Amniotic epithelial cell (primary cell): ENCODE results near the gene FLCN.

Experiments
- DNase-seq: peaks from one replicate; pipeline ENCODE4 v3.0.0-alpha.2; 2010; ENCODE audit warnings: low read depth

The FLCN gene

DNA sequence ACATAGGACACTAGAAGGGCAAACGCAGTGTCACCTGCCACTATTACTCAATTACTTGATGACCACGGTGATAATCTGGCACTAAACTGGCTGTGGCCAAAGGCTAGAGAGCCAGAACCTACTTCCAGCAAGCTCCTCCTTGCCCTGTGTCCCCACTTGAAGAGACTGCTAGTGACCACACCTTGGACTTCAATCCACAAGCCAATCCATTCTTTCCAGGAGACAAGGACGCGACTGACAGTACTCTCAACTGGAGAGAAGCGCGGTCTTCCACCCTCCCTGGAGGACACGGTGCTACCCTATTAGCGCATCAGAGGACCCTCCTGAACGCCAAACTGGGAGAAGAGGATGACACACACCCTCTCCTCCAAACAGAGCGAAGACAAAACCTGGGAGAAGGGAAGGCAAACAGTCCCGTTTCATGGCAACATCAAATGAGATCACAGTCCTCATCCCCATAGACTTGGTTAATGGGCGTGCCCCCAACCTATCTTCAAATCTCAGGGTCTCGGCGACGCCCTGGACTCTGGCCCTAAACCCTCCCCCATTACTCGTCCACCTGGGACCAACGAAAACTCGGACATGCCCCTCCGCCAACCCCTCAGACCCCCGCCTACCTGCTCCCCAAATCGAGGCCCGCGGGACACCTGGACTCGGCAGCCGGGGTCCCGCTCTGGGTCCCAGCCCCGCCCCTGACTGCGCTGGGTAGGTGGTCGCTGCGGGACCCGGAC is 508 bp downstream of the FLCN start:
- DNase-seq = no peak

DNA sequence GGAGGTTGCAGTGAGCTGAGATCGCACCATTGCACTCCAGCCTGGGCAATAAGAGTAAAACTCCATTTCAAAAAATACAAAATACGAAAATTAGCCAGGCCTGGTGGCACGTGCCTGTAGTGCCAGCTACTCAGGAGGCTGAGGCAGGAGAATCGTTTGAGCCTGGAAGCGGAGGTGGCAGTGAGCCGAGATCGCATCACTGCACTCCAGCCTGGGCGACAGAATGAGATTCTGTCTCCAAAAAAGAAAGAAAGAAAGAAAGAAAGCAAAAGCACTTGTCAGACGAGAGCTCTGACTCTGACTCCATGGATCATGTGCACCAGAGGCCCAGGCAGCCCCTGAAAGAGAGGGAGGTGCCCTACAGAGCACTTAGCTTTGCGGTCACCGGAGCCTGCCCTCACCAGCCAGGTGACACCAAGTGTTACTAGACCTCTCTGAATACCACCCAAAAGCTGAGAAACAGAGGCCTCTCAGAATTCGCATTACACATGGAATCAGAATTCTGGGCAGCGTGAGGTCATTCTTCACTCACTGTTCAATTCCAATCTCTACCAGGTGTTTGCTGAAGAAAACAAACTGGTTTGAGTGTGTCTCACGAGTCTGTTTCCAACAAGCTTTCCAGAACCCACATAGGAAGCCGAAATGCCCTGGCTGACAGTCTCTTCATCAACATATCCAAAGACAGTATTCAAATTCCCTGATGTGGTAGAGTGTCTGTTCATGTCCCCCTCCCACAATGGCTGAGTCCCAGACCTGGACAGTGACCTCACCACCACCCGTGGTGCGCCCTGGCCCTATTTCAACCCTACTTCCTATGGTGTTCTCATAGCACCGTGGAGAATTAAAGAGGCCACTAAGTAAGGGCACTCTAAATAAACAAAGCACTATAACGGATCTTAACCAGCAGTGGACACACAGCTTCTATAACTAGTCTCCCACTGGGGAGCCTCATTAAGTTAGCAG is 1.5 kb downstream of the FLCN start:
- DNase-seq = peak; percentile 25

DNA sequence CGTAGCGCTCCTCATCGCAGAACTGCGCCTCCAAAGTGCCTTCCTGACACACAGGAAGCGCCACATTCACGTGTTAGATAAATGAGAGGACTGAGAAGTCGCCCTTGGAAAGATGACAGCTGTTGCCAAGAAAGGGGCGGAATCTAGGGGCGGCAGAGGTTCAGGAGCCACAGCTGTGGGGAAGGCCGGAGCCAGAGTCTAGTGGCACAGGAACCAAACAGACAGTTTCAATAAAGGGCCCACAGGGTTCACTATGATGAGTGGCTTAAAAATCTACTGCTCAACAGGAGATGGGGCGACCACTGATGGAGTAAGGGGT is 4.7 kb downstream of the FLCN start:
- DNase-seq = no peak

DNA sequence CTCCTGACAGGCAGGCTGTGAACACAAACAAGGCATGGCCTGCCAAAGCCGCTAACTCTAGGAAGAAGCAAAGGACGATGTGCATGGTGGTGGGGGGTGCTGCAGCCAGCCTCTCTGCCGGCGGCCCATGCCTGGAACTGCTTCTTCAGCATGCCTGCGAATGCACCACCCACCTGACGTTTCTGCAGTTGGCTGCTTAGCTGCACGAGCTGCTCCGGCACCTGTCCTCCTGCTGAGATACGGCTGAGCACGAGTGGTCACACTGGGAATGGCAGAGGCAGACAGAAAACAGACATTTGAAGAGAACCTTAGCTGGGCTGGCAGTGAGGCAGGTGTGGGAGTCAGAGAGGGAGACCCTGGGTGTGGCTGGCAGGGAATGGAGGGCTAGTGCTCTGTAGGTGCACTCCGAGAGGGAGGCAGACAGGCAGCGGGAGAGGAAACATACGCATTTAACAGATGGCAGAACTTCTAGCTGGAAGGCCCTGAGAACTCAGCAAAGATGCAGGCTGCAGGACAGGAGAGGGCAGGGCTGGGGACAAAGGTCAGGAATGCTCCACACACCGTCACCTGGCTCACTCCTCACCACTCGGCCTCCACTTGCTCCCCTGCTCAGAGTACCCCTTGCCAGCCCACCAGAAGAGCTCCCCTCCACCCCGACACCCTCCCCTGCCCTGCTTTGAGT is 5.2 kb downstream of the FLCN start:
- DNase-seq = no peak

DNA sequence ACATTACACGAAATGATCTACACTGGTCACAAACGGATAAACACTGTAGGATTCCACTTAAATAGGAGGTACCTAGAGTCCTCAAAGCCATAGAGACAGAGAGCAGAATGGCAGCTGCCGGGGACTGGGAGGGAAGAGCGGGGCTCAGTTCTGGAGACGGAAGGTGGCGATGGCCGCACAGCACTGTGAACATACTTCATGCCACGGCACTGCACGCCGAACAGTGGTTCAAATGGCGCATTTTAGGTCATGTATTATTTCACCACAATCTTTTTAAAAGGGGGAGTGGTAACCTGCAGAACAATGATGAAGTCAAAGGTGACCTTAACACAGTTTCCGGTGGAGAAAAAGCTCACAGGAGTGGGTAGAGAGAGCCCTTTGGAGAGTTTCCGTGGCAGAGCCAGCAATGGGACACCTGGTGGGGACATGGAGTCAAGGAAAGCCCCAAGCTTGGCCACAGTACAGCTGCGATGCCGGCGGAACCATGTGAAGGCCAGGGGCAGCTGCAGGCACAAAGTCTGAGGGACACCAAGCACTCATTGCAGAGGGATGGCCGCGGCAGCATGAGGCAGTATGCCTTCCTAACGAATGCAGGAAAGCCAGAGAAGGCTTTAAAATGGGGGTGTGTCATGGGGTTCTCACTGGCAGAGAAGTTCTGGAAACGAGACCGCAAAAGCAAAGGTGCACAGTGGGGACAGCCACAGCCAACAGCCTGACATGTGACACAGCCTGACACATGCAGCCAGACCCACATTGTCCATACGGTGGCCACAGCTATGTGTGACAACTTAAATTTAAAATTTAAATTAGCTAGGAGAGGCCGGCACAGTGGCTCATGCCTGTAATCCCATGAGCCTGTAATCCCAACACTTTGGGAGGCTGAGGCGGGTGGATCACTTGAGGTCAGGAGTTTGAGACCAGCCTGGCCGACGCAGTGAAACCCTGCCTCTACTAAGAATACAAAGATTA is 7.3 kb downstream of the FLCN start:
- no peak for DNase-seq

DNA sequence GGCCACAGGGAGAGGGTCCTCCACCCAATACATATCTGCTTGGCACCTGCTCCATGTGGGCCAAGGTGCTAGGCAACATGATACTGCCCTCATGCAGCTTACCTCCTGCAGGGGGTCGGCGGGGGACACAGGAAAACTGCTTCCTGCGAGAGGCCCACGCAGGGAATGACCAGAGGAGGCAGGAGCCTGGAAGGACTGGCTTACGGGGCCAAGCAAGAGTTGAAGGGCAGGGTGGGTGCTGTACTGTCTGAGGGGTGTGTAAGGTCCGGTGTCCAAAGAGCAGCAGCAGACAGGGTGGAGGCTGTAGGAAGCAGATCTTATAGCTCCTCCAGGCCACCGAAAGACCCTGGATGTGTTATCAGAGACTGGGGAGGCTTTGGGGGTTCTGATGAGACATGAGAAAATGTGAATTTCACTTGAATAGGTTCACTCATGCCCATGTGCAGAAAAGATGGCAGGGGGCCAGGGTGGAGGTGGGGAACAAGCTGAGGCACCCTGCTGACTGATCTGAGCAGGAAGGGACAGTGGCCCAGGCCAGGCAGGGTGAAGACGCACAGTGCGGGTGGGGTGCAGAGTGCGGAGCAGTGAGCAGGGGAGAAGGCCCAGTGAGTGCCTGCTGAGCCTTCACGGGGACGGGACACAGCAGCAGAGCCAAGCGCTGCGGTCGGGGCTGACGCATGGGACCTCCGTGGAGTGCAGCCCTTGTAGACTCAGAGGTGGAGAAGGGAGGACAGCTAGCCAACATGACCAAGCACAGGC is 8.3 kb downstream of the FLCN start:
- no peak for DNase-seq

DNA sequence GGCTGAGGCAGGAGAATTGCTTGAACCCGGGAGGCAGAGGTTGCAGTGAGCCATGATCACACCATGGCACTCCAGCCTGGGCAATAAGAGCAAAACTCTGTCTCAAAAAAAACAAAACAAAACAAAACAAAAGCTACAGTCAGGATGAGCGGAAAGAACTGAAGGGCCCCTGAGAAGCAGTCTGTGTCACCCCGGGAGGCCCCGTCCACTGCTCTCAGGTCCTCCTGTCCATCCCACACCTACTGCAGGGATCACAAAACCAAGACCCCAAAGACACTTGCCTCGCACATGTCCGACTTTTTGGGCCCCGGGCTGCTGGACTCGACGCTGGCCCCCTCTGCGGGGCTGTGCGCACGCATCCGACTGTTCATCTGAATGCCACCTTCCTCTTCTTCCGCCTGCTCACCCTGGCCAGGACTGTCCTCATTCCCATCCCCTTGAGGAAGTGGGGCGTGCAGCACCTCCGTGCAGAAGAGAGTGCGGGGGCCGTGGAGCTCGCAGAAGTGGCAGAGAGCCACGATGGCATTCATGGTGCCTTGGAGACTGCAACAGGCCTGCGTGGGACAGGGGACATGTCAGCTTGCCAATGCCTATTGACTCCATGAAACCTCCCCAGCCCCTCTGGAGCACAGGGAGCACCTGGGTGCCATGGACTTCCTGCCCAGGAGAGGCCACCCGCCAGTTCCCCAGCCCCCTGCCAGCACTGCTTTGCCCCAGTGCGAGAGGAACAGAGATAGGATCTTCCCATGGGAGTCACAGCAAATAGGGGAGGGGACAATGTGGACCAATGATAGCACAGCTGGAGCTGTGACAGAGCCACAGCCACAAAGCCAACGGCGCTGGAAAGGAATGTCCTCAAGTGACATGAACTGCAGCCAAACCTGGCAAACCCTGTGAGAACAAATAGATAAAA is 9.1 kb downstream of the FLCN start:
- DNase-seq = no peak

DNA sequence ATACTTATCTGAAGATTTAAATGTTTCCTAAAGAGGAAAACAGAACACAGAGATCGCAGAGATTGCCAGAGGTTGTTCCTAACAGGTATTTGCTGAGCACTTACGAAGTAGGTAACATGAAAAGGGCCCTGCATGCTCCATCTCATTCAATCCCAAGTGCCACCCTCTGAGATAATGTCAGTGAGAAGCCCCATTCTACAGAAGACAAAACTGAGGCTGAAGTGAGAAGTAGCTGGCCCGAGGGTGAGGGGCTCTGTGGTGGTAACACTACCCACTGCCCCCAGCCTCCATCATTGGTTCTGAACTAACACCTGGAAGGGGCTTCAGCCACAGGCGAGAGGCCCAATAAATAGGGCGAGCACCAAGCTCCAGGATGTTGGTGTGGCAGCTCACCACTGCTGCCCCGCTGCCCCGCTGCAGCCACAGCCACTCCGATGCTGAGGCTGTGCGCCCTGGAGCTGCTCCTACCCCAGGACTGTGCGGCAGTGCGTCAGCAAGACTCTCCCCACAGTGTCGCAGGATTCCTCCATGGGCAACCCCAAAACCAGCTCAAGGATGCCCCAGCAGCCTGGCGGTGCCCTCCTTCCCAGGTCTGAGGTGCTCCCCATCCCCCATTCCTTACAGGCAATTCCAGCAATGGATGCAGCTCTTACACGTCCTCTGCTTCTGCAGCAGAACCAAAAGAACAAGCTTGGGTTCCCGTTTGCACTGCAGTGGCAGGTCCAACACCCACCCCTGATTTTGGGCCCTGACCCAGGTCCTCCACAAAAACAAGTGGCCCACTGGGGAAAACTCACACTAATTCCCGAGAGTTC is 10.3 kb downstream of the FLCN start:
- no peak for DNase-seq

DNA sequence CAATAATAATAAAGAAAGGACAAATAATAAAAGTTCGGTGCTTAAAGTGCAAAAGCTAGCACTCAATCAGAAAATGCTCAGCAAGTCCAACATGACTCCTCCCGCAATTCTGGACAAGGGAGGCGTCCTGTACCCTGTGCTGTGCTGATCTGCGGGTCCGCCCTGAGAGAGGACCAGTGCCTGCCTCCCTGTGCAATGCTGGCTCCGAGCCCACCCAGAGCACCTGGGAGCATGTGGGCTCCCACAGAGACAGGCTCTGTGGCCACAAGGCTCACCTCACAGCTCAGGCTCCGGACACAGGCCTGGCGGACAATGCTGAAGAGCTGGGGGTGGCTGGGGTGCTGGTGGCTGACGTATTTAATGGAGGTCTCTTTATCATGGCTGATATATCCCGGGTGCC is 11.1 kb downstream of the FLCN start:
- DNase-seq = no peak

DNA sequence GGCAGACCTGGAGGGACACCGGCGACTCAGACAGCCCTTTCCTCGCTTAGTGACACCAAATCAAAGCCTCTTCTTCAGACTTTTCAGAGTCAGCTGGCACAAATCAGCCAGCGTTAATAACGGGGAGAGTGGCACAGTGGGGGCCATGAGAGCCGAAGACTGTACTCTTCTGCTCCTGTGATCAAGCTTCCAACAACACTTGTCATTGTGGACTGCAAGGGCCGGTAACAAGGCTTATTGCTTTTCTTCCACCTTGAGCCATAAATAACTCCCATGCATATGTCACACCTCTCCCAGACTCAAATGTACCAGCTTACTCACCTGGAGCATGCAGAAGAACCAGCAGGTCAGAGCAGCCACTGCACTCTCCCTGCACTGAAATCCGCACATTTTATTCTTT is 12.8 kb downstream of the FLCN start:
- no peak for DNase-seq

DNA sequence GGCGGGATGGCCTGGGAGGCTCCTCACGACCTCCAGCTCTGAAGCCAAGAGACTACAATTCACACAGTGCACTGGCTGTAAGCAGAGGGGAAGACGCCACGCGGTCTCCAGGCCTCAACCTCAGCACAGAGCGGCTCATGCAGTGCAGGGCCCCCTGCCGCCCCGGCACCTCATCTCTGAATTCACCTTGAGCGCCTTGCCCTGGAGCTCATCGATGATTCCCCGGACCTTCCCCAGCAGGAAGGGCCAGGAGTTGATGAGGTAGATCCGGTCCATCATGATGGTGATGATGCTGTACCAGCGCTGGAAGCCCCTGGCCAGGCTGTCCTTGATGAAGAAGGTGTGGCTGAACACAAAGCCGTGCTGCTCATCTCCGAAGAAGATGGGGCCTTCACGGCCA is 13.2 kb downstream of the FLCN start:
- no peak for DNase-seq

DNA sequence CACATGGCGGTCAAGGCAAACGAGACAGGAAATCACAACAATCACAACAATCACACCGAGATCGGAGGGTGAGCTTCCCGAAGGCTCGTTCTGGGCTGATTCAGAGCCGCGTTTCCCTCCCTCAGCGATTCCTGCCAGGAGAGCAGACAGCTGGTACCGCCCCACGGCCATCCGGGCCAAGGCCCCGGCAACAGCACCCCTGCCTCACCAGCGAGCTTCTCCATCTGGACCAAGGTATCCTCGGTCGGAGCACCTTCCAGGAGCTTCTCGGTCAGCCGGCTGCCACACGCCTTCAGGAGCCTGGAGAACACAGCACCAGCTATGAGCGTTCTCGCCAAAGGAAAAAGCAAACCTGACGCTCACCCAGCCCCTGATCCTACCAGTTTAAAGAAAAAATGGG is 15.6 kb downstream of the FLCN start:
- DNase-seq = no peak

DNA sequence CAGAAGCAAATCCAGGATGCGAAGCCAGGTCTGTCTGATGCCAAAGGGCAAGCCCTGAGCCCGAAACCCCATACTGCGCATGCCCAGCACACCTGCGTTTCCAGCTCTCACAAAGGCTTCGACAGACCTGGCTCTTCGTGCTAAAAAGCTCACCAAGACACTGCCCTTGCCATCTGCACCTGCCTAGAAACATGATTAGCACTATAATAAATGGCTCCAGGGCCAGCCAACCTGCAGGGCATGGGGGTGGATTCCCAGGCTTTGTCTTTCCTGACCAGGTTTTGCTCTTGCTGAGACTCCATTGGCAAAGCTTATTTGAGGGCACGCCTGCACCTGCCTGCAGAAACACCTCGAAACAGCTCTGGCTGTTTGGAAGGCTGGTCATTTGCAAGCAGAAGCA is 16.4 kb downstream of the FLCN start:
- no peak for DNase-seq

DNA sequence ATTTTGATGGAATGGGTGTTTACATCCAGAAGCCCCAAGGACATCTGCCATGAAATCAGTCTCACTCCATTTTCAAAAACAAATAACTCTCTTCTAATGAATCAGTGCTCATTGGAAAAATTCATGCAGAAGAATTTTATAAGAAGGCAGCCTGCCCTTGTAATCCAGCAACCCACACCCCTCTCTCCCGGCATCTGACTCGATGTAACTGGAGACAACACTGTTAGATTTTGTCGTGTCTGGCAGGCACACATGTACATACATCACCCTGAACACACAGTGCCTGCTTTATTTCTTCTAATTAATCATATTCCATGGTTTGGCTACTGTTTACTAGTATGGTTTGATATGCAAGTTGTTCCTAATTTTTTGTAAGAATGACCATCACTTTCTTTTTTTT is 19.0 kb downstream of the FLCN start:
- DNase-seq = no peak

DNA sequence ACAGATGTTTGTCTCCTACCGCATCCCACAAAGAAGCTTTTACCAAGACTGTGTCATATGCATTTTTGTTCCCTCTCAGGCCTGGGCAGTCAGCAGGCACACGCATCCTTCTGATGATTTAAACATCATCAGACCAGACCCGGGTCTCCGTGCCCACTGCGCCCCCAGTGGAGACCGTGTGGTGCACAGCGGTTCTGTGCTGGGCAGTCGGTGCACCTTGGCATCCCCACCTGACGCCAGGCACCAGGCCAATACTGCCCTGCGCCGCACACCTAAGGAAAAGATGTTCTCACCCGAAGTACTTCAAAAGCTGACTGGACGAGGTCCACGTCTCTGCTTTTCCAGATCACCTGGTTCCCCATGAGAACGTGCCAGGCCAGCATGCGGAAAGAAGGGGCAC is 20.2 kb downstream of the FLCN start:
- no peak for DNase-seq

DNA sequence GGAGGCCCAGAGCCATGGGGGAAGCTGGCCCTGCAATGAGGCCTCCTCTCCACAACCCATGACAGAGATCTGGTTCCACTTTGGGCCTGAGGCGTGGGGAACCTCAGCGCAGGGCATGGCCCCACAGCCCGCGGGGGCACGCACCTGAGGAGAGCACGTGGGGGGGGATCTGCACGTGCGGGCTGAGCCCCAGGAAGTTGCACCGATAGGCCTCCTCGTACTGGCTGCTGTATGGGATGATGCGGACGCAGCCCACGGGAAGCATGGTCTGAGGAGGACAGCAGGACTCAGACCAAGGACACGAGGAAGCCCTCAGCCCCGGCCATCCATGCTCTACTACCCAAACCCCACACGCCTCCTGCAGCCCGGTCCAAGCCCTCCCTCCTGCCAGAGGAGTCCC is 20.7 kb downstream of the FLCN start:
- DNase-seq = no peak

DNA sequence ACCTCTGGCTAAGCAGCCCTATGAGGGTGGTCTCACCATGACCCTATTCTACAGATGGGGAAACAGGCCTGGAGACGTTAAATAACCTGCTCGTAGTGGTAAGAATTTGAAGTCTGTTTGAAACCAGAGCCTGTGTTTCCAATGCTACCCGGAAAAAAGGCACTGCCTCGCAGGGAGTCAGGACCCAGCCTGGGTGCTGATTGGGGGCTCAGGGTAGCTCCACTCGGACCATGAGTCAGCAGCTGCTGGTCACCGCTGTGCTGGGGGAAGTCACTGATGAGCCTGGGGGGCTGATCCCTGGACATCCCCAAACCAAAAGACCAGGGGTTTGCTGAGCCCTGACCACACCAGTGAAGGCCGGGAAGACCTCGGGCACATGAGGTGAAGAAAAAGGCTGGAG is 21.4 kb downstream of the FLCN start:
- DNase-seq = no peak

DNA sequence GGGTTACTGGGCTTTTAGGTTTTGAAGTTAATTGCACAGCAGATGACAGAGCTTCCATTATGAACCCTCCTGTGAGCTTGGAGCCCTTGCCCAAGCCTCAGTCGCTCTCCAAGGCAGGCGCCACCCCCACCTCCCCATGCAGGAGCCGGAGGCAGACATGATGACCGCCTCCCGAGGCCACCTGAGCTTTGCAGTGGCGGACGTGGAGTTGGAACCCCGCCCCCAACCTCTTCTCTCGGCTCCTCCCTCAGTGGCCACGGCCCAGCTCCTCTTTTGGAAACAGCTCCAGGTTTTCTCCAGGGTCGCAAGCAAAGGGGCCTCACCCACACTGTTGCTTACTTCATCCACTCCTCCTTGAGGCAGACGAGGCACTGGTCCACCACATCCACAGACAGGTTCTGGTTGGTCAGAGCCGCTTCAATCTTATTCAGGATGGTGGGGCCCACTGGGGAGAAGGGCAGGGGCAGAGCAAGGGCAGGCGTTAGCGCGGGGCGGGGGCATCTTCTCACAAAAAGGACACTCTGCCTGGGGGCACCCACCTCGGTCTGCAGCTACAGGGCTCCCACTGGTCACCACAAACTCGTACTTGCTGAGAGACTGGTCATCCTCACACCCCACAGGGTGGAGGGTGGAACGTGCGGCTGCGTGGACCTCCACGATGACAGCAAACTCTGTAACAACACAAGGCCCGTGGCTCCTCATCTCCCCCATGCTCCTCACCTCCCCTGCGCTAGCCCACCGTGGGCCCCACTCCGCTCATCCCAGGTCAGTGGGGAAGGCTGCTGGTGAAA is 22.1 kb downstream of the FLCN start:
- no peak for DNase-seq
